DND-41 (cell line): ENCODE results near the gene UTP18.

Experiments used
- CTCF ChIP-seq: IDR thresholded peaks from 2 replicates; pipeline ENCODE4 v1.5.1; 2012; ENCODE audit warnings: borderline replicate concordance, low read length, moderate library complexity, mild to moderate bottlenecking; ENCODE audit not compliant: poor library complexity, severe bottlenecking; ENCODE audit errors: extremely low read depth
- EZH2 ChIP-seq: IDR thresholded peaks from 3 replicates; pipeline ENCODE4 v1.6.1; 2012; ENCODE audit warnings: borderline replicate concordance, low read depth, mild to moderate bottlenecking, moderate library complexity, low read length, inconsistent platforms; ENCODE audit not compliant: severe bottlenecking

- TF ChIP-seq CTCF, result no peak
- no peak for TF ChIP-seq EZH2
Measured at GRCh38 chr17:51240275-51240674, 20.1 kb upstream of the UTP18 start.
